ENCODE data around the gene IMMP2L. TPM values are rescaled to one million over a fixed set of nuclear protein-coding genes. Genes with fewer than 3 reads are reported as not detected.
"Not testable (repeated sequence)": the region's sequence is repeated elsewhere in the genome, so short reads cannot be mapped to it uniquely, and the experiment has no call there.

IMMP2L gene
- total RNA-seq, 2 donors from 2014 or later, result 10.5 to 17.4 TPM

- DNase-seq, result no peak
- H3K27ac ChIP-seq, result no peak overlapping the region
- TF ChIP-seq, protein P1, sequence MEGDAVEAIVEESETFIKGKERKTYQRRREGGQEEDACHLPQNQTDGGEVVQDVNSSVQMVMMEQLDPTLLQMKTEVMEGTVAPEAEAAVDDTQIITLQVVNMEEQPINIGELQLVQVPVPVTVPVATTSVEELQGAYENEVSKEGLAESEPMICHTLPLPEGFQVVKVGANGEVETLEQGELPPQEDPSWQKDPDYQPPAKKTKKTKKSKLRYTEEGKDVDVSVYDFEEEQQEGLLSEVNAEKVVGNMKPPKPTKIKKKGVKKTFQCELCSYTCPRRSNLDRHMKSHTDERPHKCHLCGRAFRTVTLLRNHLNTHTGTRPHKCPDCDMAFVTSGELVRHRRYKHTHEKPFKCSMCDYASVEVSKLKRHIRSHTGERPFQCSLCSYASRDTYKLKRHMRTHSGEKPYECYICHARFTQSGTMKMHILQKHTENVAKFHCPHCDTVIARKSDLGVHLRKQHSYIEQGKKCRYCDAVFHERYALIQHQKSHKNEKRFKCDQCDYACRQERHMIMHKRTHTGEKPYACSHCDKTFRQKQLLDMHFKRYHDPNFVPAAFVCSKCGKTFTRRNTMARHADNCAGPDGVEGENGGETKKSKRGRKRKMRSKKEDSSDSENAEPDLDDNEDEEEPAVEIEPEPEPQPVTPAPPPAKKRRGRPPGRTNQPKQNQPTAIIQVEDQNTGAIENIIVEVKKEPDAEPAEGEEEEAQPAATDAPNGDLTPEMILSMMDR (IDR thresholded peaks at IDR 0.05), result no peak
- no peak for TF ChIP-seq POLR2A (IDR thresholded peaks at IDR 0.05)
- no peaks in the 10 kb centered on the region for H3K4me1 ChIP-seq
- H3K27me3 ChIP-seq, result no peaks in the 10 kb centered on the region
- WGBS, 2 donors, result 64 to 75% methylated on average over 1 of the region's 1 CpG
- H3K36me3 ChIP-seq (replicated peaks in 1 of 2; ENCODE audit: insufficient read depth in 1 of 2, low read depth in 2 of 2), result no peaks in the 10 kb centered on the region
- no peak overlapping the region for H3K4me3 ChIP-seq
- intact Hi-C loops (cut with DNase I), result no loop called here
- H3K9me3 ChIP-seq, result no peaks in the 10 kb centered on the region
- no peak for ATAC-seq
Observed at GRCh38 chr7:111290419-111290818, 271.9 kb downstream of the IMMP2L start.

- H3K27me3 ChIP-seq; ATAC-seq; DNase-seq; H3K4me3 ChIP-seq; H3K9me3 ChIP-seq; intact Hi-C loops (cut with DNase I); H3K27ac ChIP-seq; H3K36me3 ChIP-seq (replicated peaks in 1 of 2; ENCODE audit: insufficient read depth in 1 of 2, low read depth in 2 of 2); H3K4me1 ChIP-seq: not testable (repeated sequence)
- WGBS, 2 donors, result 84 to 88% methylated on average over 3 of the region's 3 CpGs
Observed at GRCh38 chr7:111288441-111288840, 273.9 kb downstream of the IMMP2L start.

DNA sequence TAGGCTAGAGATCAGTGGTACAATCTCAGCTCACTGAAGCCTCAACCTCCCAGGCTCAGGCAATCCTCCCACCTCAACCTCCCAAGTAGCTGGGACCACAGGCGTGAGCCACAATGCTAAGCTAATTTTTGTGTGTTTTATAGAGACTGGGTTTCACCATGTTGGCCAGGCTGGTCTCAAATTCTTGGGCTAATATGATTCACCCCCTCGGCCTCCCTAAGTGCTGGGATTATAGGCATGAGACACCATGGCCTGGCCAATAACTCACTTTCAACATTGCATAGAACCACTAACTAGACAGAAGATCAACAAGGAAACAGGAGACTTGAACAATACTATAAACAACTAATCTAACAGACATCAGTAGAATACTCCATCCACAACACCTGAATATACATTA is 279.7 kb downstream of the IMMP2L start:
- DNase-seq, result no peak
- H3K9me3 ChIP-seq, result no peaks in the 10 kb centered on the region
- no peak overlapping the region for H3K4me3 ChIP-seq
- intact Hi-C loops (cut with DNase I), result no loop called here
- no peak for ATAC-seq
- H3K36me3 ChIP-seq (replicated peaks in 1 of 2; ENCODE audit: insufficient read depth in 1 of 2, low read depth in 2 of 2), result no peaks in the 10 kb centered on the region
- H3K27ac ChIP-seq, result no peak overlapping the region
- TF ChIP-seq POLR2A (IDR thresholded peaks at IDR 0.05), result no peak
- TF ChIP-seq, protein P1 (IDR thresholded peaks at IDR 0.05), result no peak
- WGBS, 2 donors, result 94 to 96% methylated on average over 2 of the region's 2 CpGs
- no peaks in the 10 kb centered on the region for H3K4me1 ChIP-seq
- H3K27me3 ChIP-seq, result no peaks in the 10 kb centered on the region

GRCh38 chr7:111274857-111275256 is 287.4 kb downstream of the IMMP2L start:
- no peak for ATAC-seq
- intact Hi-C loops (cut with DNase I), result no loop called here
- Histone ChIP-seq H3K9me3 (no peaks in the 10 kb centered on the region), H3K36me3 (replicated peaks in 1 of 2; ENCODE audit: insufficient read depth in 1 of 2, low read depth in 2 of 2) (no peaks in the 10 kb centered on the region), H3K4me1 (no peaks in the 10 kb centered on the region), H3K4me3 (no peak overlapping the region), H3K27ac (no peak overlapping the region), H3K27me3 (no peaks in the 10 kb centered on the region)
- no peak for TF ChIP-seq POLR2A (IDR thresholded peaks at IDR 0.05)
- TF ChIP-seq, protein P1 (IDR thresholded peaks at IDR 0.05), result no peak
- DNase-seq, result no peak
- WGBS, 2 donors, result 73 to 79% methylated on average over 5 of the region's 5 CpGs

GRCh38 chr7:111272092-111272491 is 290.2 kb downstream of the IMMP2L start:
- TF ChIP-seq, protein P1 (IDR thresholded peaks at IDR 0.05), result no peak
- TF ChIP-seq POLR2A (IDR thresholded peaks at IDR 0.05), result no peak
- DNase-seq, result no peak
- no peak overlapping the region for H3K27ac ChIP-seq

DNA sequence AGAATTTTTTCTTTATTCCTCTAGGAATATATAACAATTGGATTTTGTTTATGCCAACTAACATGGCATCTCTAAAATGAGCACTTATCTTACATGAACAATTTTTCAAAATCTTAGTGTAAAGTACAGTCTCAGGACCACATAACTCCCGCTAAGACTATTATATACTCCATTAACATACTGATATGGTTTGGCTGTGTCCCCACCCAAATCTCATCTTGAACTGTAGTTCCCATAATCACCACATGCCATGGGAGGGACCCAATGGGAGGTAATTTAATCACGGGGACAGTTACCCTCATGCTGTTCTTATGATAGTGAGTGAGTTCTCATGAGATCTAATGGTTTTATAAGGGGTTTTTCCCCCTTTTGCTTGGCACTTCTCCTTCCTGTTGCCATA is 291.5 kb downstream of the IMMP2L start:
- 87 to 100% methylated on average over 2 of the region's 2 CpGs for WGBS, 2 donors

More at GRCh38 chr7:111272092-111272491, 290.2 kb downstream of the IMMP2L start:
- Histone ChIP-seq H3K4me3 (no peak overlapping the region), H3K4me1 (no peaks in the 10 kb centered on the region), H3K9me3 (no peaks in the 10 kb centered on the region), H3K36me3 (replicated peaks in 1 of 2; ENCODE audit: insufficient read depth in 1 of 2, low read depth in 2 of 2) (no peaks in the 10 kb centered on the region), H3K27me3 (no peaks in the 10 kb centered on the region)
- ATAC-seq, result no peak
- intact Hi-C loops (cut with DNase I), result no loop called here

More for the DNA sequence above, 291.5 kb downstream of the IMMP2L start:
- intact Hi-C loops (cut with DNase I); H3K9me3 ChIP-seq; H3K27ac ChIP-seq; H3K4me3 ChIP-seq; H3K27me3 ChIP-seq; H3K36me3 ChIP-seq (replicated peaks in 1 of 2; ENCODE audit: insufficient read depth in 1 of 2, low read depth in 2 of 2); DNase-seq; H3K4me1 ChIP-seq; ATAC-seq: not testable (repeated sequence)

Measured in body of pancreas (tissue), 4 donors.